Kidney (tissue), 14 donors: ENCODE data around the gene ZNF524. TPM values are rescaled to one million over a fixed set of nuclear protein-coding genes. Genes with fewer than 3 reads are reported as not detected.

Experiments
- DNase-seq, 5 donors: peaks; one replicate each; pipeline ENCODE4 v3.0.0-alpha.2; 2013 to 2020
- FAIRE-seq: peaks from 2 replicates; lab custom pipeline; 2012; peaks lifted over from hg19 to GRCh38; lab: Jason Lieb, UNC
- H3K27ac ChIP-seq, 2 donors: one replicate each; pipeline ENCODE4 v1.7.0; 2013; ENCODE audit warnings: low read depth in 2 of 2, low read length in 2 of 2, inconsistent platforms in 1 of 2
- H3K27me3 ChIP-seq: one replicate; pipeline ENCODE4 v1.7.1; 2013; ENCODE audit warnings: low read length, inconsistent platforms; ENCODE audit not compliant: control insufficient read depth, insufficient read depth
- H3K36me3 ChIP-seq, 3 donors: one replicate each; pipeline versions ENCODE4 v1.7.0 to v1.7.1; 2013; ENCODE audit warnings: low read length in 3 of 3, control low read depth in 1 of 3, inconsistent platforms in 1 of 3; ENCODE audit not compliant: insufficient read depth in 3 of 3, control insufficient read depth in 2 of 3
- H3K4me1 ChIP-seq, 3 donors: one replicate each; pipeline versions ENCODE4 v1.7.0 to v1.7.1; 2013; ENCODE audit warnings: low read length in 3 of 3, inconsistent platforms in 1 of 3, low read depth in 1 of 3; ENCODE audit not compliant: control insufficient read depth in 2 of 3, insufficient read depth in 2 of 3
- H3K4me3 ChIP-seq, 3 donors: one replicate each; pipeline versions ENCODE4 v1.7.0 to v1.8.1; 2013; ENCODE audit warnings: low read length in 3 of 3, control low read depth in 1 of 3, inconsistent platforms in 1 of 3
- H3K9ac ChIP-seq, 3 donors: one replicate each; pipeline versions ENCODE4 v1.7.0 to v1.7.1; 2013; ENCODE audit warnings: low read length in 3 of 3, control low read depth in 1 of 3, inconsistent platforms in 1 of 3
- H3K9me3 ChIP-seq, 3 donors: one replicate each; pipeline versions ENCODE4 v1.7.0 to v1.7.1; 2013; ENCODE audit warnings: low read length in 3 of 3, control low read depth in 1 of 3, inconsistent platforms in 1 of 3; ENCODE audit not compliant: control insufficient read depth in 2 of 3, insufficient read depth in 1 of 3
- intact Hi-C: fragments of 100-400 bp; cut with DNase I; formaldehyde crosslinking; loops from one replicate; pipeline ENCODE4 v1.11.1; 2022
- polyA plus RNA-seq: library from polyadenylated mRNA; stranded (reverse); fragments of 350-450 nt; fragmentation: Illumina TruSeq; extraction: RNeasy Lipid Tissue Mini Kit (QIAGEN cat#74804); gene quantifications from one replicate; pipeline ENCODE4 v1.2.3, GENCODE V29; 2014; ENCODE audit warnings: low read depth, low replicate concordance; ENCODE audit not compliant: insufficient read depth
- total RNA-seq: library from RNA; stranded (reverse); fragmentation: NEBNext Ultra II Directional; extraction: Animal tissue kit (Norgen Biotek cat#: 25700); gene quantifications from one replicate; pipeline ENCODE4 v1.2.1, GENCODE V29; 2021
- TF ChIP-seq, protein P1 (sequence below): IDR thresholded peaks from 3 replicates; pipeline ENCODE4 v1.5.1; 2012; ENCODE audit warnings: mild to moderate bottlenecking, moderate library complexity, borderline replicate concordance; ENCODE audit not compliant: insufficient read depth; ENCODE audit errors: extremely low read depth
- donor health status: control.
- donor health status: control.
- donor health status: control.
- donor health status: control.
- donor health status: control.
- donor health status: DM: yes; HTN: yes; CAD: no.
- donor health status: Normal renal cell carcinoma (clear cell type).

Gene ZNF524
- total and polyA plus RNA-seq, 2 donors from 2014 or later: 22.9 to 32.6 TPM

DNA sequence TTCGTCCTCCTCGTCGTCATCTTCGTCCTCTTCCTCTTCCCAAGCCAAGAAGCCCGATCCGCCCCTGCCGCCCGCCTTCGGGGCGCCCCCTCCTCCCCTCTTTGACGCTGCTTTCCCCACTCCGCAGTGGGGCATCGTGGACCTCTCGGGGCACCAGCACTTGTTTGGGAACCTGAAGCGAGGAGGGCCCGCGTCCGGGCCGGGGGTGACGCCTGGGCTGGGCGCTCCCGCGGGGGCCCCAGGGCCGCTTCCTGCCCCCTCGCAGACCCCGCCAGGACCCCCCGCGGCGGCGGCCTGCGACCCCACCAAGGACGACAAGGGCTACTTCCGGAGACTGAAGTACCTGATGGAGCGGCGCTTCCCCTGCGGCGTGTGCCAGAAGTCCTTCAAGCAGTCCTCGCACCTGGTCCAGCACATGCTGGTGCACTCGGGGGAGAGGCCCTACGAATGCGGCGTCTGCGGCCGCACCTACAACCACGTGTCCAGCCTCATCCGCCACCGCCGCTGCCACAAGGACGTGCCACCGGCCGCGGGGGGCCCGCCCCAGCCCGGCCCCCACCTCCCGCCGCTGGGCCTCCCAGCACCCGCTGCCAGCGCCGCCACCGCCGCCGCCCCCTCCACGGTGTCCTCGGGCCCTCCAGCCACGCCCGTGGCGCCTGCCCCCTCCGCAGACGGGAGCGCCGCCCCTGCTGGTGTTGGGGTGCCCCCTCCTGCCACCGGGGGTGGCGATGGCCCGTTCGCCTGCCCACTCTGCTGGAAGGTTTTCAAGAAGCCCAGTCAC lies 14.0 kb downstream of the ZNF524 start:
- no peaks in the 10 kb centered on the region for H3K4me1 ChIP-seq
- H3K36me3 ChIP-seq: no peaks in the 10 kb centered on the region
- no peak overlapping the region for H3K4me3 ChIP-seq
- FAIRE-seq: no peak
- TF ChIP-seq, protein P1, sequence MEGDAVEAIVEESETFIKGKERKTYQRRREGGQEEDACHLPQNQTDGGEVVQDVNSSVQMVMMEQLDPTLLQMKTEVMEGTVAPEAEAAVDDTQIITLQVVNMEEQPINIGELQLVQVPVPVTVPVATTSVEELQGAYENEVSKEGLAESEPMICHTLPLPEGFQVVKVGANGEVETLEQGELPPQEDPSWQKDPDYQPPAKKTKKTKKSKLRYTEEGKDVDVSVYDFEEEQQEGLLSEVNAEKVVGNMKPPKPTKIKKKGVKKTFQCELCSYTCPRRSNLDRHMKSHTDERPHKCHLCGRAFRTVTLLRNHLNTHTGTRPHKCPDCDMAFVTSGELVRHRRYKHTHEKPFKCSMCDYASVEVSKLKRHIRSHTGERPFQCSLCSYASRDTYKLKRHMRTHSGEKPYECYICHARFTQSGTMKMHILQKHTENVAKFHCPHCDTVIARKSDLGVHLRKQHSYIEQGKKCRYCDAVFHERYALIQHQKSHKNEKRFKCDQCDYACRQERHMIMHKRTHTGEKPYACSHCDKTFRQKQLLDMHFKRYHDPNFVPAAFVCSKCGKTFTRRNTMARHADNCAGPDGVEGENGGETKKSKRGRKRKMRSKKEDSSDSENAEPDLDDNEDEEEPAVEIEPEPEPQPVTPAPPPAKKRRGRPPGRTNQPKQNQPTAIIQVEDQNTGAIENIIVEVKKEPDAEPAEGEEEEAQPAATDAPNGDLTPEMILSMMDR: no peak
- intact Hi-C loops: loop anchor here (10.0 kb wide), 1 partner anchor 349 kb away; no protein-coding TSS in a partner anchor
- no peaks in the 10 kb centered on the region for H3K27me3 ChIP-seq
- no peak overlapping the region for H3K27ac ChIP-seq
- no peak overlapping the region for H3K9ac ChIP-seq
- peak in 1 of 5 donors; percentile 76 for DNase-seq
- H3K9me3 ChIP-seq: no peaks in the 10 kb centered on the region

GRCh38 chr19:55614711-55615542 lies 14.8 kb downstream of the ZNF524 start:
- H3K4me1 ChIP-seq: no peaks in the 10 kb centered on the region
- DNase-seq (no peak), FAIRE-seq (no peak)
- no peak overlapping the region for H3K27ac ChIP-seq
- TF ChIP-seq, protein P1: no peak
- H3K4me3 ChIP-seq: no peak overlapping the region
- intact Hi-C loops: loop anchor here (10.0 kb wide), 1 partner anchor 350 kb away; no protein-coding TSS in a partner anchor
- H3K36me3 ChIP-seq: no peaks in the 10 kb centered on the region
- H3K9me3 ChIP-seq: no peaks in the 10 kb centered on the region
- H3K27me3 ChIP-seq: no peaks in the 10 kb centered on the region
- no peak overlapping the region for H3K9ac ChIP-seq

DNA sequence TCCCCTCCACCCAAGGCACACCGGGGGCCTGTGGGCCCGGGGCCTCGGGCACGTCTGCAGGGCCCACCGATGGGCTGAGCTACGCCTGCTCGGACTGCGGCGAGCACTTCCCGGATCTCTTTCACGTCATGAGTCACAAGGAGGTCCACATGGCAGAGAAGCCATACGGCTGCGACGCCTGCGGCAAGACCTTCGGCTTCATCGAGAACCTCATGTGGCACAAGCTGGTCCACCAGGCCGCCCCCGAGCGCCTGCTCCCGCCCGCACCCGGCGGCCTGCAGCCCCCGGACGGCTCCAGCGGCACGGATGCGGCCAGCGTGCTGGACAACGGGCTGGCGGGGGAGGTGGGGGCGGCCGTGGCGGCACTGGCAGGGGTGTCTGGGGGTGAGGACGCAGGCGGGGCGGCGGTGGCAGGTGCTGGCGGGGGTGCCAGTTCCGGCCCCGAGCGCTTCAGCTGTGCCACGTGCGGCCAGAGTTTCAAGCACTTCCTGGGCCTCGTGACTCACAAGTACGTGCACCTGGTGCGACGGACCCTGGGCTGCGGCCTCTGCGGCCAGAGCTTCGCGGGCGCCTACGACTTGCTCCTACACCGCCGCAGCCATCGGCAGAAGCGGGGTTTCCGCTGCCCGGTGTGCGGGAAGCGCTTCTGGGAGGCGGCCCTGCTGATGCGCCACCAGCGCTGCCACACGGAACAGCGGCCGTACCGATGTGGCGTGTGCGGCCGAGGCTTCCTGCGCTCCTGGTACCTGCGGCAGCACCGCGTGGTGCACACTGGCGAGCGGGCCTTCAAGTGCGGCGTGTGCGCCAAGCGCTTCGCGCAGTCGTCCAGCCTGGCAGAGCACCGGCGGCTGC lies 15.7 kb downstream of the ZNF524 start:
- no peak overlapping the region for H3K4me3 ChIP-seq
- H3K36me3 ChIP-seq: peaks cover 0 to 2% (median 0%) of the 10 kb centered on the region in 3 donors
- no peaks in the 10 kb centered on the region for H3K4me1 ChIP-seq
- no peak overlapping the region for H3K9ac ChIP-seq
- H3K27me3 ChIP-seq: no peaks in the 10 kb centered on the region
- TF ChIP-seq, protein P1: no peak
- no peak for FAIRE-seq
- intact Hi-C loops: loop anchor here (10.0 kb wide), 1 partner anchor 351 kb away; no protein-coding TSS in a partner anchor
- no peak for DNase-seq
- H3K9me3 ChIP-seq: no peaks in the 10 kb centered on the region
- H3K27ac ChIP-seq: no peak overlapping the region
